ENCODE data around the gene KLF18.

KLF18 gene

GRCh38 chr1:44105810-44106209, 35.6 kb downstream of the KLF18 start:
- Histone ChIP-seq H3K4me1 (ENCODE audit: control insufficient read depth, insufficient read depth, low read length, poor library complexity, severe bottlenecking) (no peaks in the 10 kb centered on the region), H3K9me3 (ENCODE audit: control insufficient read depth, low read length) (no peaks in the 10 kb centered on the region), H3K36me3 (ENCODE audit: control insufficient read depth, insufficient read depth, low read length) (no peaks in the 10 kb centered on the region), H3K27ac (ENCODE audit: low read depth, low read length, severe bottlenecking) (no peak overlapping the region), H3K4me3 (ENCODE audit: extremely low read depth, insufficient read depth, low read length, poor library complexity, severe bottlenecking) (no peak overlapping the region)
- 100% methylated on average over 1 to 2 of the region's 3 CpGs for WGBS, 2 experiments (ENCODE audit: insufficient coverage in 2 of 2)

DNA sequence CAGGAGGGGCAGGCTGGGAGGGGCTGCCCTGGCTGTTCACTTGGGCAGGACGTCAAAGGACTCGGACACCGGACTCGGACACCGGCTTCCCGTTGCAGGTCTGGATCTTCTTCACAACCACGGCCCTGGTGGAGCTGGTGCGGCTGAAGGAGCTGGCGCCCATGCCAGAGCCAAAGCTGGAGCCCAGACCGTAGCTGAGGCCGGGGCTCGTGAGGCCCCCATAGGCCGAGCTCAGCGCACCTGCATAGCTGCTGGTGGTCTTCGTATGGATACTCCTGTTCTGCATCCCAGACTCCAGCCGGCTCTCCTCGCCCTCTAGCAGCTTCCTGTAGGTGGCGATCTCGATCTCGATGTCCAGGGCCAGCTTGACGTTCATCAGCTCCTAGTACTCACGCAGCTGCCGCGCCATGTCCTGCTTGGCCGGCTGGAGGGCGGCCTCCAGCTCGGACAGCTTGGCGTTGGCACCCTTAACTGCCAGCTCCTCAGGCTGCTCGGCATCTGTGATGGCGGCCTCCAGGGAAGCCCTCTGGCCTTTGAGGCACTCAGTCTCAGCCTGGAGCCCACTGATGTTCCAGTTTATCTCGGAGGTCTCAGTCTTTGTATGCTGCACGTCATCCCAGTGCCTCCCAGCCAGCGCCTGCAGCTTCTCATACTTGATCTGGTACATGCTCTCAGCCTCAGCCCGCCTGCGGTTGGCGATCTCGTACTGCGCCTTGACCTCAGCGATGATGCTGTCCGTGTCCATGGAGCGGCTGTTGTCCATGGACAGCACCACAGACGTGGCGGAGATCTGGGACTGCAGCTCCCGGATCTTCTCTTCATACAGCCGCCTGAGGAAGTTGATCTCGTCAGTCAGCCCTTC, 37.9 kb downstream of the KLF18 start:
- H3K4me3 ChIP-seq (ENCODE audit: extremely low read depth, insufficient read depth, low read length, poor library complexity, severe bottlenecking): no peak overlapping the region
- no peaks in the 10 kb centered on the region for H3K4me1 ChIP-seq (ENCODE audit: control insufficient read depth, insufficient read depth, low read length, poor library complexity, severe bottlenecking)
- H3K36me3 ChIP-seq (ENCODE audit: control insufficient read depth, insufficient read depth, low read length): no peaks in the 10 kb centered on the region
- WGBS, 2 experiments (ENCODE audit: insufficient coverage in 2 of 2): 76 to 77% methylated on average over 44 to 46 of the region's 46 CpGs
- no peaks in the 10 kb centered on the region for H3K9me3 ChIP-seq (ENCODE audit: control insufficient read depth, low read length)
- no peak overlapping the region for H3K27ac ChIP-seq (ENCODE audit: low read depth, low read length, severe bottlenecking)

DNA sequence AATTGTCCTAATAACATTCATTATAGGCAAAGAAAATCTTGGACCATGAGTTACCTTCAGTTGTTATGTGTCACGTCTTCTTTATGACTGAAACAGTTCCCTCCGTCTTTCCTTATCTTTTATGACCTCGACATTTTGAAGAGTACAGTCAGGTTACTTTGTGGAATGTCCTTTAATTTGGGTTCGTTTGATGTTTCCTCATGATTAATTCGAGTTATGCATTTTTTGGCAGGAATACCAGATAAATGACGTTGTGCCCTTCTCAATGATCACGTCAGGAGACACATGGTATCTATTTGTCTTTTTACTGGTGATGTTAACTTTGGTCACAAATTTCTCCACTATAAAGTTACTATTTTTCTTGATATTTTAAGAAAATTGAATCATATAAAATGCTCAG, 40.1 kb downstream of the KLF18 start:
- 82 to 89% methylated on average over 5 of the region's 7 CpGs for WGBS, 2 experiments (ENCODE audit: insufficient coverage in 2 of 2)
- no peak overlapping the region for H3K27ac ChIP-seq (ENCODE audit: low read depth, low read length, severe bottlenecking)
- no peaks in the 10 kb centered on the region for H3K4me1 ChIP-seq (ENCODE audit: control insufficient read depth, insufficient read depth, low read length, poor library complexity, severe bottlenecking)

GRCh38 chr1:44100183-44100868, 41.1 kb downstream of the KLF18 start:
- WGBS, 2 experiments (ENCODE audit: insufficient coverage in 2 of 2): 85 to 91% methylated on average over 4 to 7 of the region's 9 CpGs
- Histone ChIP-seq H3K4me3 (ENCODE audit: extremely low read depth, insufficient read depth, low read length, poor library complexity, severe bottlenecking) (no peak overlapping the region), H3K36me3 (ENCODE audit: control insufficient read depth, insufficient read depth, low read length) (no peaks in the 10 kb centered on the region), H3K27ac (ENCODE audit: low read depth, low read length, severe bottlenecking) (no peak overlapping the region), H3K9me3 (ENCODE audit: control insufficient read depth, low read length) (no peaks in the 10 kb centered on the region), H3K4me1 (ENCODE audit: control insufficient read depth, insufficient read depth, low read length, poor library complexity, severe bottlenecking) (no peaks in the 10 kb centered on the region)

More for the DNA sequence above, 40.1 kb downstream of the KLF18 start:
- no peaks in the 10 kb centered on the region for H3K36me3 ChIP-seq (ENCODE audit: control insufficient read depth, insufficient read depth, low read length)
- no peak overlapping the region for H3K4me3 ChIP-seq (ENCODE audit: extremely low read depth, insufficient read depth, low read length, poor library complexity, severe bottlenecking)
- H3K9me3 ChIP-seq (ENCODE audit: control insufficient read depth, low read length): no peaks in the 10 kb centered on the region

DNA sequence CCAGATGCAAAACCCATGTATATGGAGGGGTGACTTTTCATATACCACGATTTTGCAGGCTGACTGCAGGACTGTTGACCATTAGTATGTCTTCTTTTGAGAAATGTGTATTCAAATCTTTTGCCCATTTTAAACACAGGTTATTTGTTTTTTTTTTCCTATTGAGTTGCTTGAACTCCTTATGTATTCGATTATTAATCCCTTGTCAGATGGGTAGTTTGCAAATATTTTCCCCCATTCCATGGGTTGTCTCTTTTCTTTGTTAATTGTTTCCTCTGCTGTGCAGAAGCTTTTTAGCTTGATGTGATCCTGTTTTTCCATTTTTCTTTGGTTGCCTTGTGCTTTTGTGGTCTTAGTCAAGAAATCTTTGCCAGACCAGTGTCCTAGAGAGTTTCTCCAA, 47.4 kb downstream of the KLF18 start:
- Histone ChIP-seq H3K27ac (ENCODE audit: low read depth, low read length, severe bottlenecking) (no peak overlapping the region), H3K4me1 (ENCODE audit: control insufficient read depth, insufficient read depth, low read length, poor library complexity, severe bottlenecking) (peaks cover 15% of the 10 kb centered on the region), H3K4me3 (ENCODE audit: extremely low read depth, insufficient read depth, low read length, poor library complexity, severe bottlenecking) (no peak overlapping the region), H3K9me3 (ENCODE audit: control insufficient read depth, low read length) (no peaks in the 10 kb centered on the region), H3K36me3 (ENCODE audit: control insufficient read depth, insufficient read depth, low read length) (no peaks in the 10 kb centered on the region)
- WGBS, 2 experiments (ENCODE audit: insufficient coverage in 2 of 2): no CpG with 5 or more reads among the region's 2 CpGs

- no peaks in the 10 kb centered on the region for H3K36me3 ChIP-seq (ENCODE audit: control insufficient read depth, insufficient read depth, low read length)
- H3K4me1 ChIP-seq (ENCODE audit: control insufficient read depth, insufficient read depth, low read length, poor library complexity, severe bottlenecking): peaks cover 15% of the 10 kb centered on the region
- WGBS, 2 experiments (ENCODE audit: insufficient coverage in 2 of 2): 78 to 79% methylated on average over 7 of the region's 10 CpGs
- no peak overlapping the region for H3K27ac ChIP-seq (ENCODE audit: low read depth, low read length, severe bottlenecking)
- no peaks in the 10 kb centered on the region for H3K9me3 ChIP-seq (ENCODE audit: control insufficient read depth, low read length)
- no peak overlapping the region for H3K4me3 ChIP-seq (ENCODE audit: extremely low read depth, insufficient read depth, low read length, poor library complexity, severe bottlenecking)
These were observed 50.8 kb downstream of the KLF18 start for GRCh38 chr1:44090429-44091252.

DNA sequence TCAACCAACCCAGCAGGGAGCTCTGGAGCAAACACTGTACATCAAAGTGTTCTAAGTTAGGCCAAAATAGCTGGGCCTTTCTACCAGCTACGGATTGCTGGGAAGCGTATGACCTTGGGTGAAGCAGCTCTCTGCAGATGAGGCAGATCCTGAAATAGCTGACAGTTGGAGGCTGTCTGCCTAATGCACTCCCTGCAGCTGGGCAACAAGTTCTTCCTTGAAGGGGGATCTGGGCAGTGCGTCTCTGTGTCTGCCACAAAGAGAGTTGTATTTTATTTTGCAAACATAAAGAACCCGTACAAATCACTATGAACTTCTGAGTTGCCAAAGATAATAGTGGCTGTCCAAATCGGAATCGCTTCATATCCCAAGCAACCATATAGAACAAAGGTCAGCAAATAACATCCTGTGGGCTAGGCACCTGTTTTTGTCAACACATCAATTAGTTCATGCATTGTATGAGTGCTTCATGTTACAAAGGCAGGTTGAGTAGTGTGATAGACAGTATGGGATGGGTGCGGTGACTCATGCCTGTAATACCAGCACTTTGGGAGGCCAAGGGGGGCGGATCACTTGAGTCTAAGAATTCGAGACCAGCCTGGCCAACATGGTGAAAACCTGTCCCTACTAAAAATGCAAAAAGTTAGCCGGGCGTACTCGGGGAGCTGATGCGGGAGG, 51.9 kb downstream of the KLF18 start:
- H3K27ac ChIP-seq (ENCODE audit: low read depth, low read length, severe bottlenecking): no peak overlapping the region
- 76 to 81% methylated on average over 9 to 10 of the region's 13 CpGs for WGBS, 2 experiments (ENCODE audit: insufficient coverage in 2 of 2)

More for the DNA sequence above, 51.9 kb downstream of the KLF18 start:
- no peaks in the 10 kb centered on the region for H3K9me3 ChIP-seq (ENCODE audit: control insufficient read depth, low read length)
- H3K4me3 ChIP-seq (ENCODE audit: extremely low read depth, insufficient read depth, low read length, poor library complexity, severe bottlenecking): no peak overlapping the region
- H3K36me3 ChIP-seq (ENCODE audit: control insufficient read depth, insufficient read depth, low read length): no peaks in the 10 kb centered on the region
- H3K4me1 ChIP-seq (ENCODE audit: control insufficient read depth, insufficient read depth, low read length, poor library complexity, severe bottlenecking): peaks cover 15% of the 10 kb centered on the region
